ENCODE data around the gene CSRNP3.
"Not testable (repeated sequence)": the region's sequence is repeated elsewhere in the genome, so short reads cannot be mapped to it uniquely, and the experiment has no call there.

CSRNP3 gene

DNA sequence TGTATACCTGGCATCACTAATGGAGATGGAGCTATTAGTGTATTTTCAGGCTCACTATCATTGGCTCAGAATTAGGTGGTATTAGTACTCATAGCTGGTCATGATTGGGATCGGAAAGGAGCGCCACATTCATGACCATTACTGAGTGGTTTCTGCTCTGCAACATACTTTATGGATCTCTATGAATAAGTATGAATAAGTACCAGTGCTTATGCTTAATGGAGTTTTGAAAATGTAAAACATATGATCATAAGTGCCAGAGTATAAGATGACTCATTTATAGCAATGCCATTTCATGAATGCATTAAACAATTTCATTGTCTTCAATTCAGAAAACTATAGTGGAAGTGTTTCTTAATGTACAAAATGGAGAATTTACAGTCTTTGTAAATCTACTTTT lies 167.9 kb downstream of the CSRNP3 start:
- DNase-seq: no peak

DNA sequence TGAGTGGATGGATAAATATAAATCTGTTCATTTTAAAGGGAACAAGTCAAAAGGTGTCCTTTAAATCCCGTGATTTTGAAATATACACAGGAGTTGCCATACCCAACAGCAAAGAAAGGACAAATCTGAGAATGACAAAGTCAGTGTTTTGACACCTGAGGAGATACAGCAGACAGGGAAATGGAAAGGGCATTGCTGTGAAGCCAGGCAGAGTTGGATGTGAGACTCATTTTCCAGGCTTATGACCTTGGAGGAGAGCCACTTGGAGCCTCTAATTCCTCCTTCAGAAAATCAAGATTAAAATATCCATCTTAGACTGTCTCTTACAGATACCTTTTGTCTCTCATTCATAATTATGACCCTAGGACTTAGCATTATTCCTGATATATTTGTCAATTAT lies 170.0 kb downstream of the CSRNP3 start:
- no peak for DNase-seq

DNA sequence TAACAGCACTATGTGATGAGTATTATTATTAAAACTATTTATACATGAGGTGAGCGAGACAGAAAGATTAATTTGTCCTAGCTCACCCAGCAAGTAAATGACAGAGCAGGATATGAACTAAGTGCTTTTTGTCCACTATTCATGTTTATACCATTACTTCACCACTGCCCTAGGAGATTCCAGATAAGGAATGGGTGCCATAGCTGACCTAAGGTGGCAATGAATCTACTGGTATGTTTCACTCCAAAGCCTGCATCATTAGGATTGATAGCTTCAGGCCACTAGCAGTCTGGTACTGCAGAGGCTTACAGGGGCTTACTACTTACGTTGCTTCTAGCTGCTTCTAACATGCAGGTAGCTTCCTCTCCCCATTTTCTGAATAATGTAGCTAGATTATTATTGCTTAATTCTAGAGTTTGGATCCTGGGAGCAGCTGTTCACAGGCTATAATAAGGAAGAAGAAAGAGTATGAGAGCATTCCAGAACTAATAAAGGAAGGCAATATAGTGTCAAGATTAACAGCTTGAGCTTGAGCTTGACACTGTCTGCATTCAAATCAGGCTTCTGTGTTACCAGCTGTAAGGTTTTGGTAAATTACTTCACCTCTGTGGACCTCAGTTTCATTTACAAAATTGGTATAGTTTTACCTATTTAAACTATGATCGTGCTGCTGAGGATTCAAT lies 170.9 kb downstream of the CSRNP3 start:
- no peak for DNase-seq

DNA sequence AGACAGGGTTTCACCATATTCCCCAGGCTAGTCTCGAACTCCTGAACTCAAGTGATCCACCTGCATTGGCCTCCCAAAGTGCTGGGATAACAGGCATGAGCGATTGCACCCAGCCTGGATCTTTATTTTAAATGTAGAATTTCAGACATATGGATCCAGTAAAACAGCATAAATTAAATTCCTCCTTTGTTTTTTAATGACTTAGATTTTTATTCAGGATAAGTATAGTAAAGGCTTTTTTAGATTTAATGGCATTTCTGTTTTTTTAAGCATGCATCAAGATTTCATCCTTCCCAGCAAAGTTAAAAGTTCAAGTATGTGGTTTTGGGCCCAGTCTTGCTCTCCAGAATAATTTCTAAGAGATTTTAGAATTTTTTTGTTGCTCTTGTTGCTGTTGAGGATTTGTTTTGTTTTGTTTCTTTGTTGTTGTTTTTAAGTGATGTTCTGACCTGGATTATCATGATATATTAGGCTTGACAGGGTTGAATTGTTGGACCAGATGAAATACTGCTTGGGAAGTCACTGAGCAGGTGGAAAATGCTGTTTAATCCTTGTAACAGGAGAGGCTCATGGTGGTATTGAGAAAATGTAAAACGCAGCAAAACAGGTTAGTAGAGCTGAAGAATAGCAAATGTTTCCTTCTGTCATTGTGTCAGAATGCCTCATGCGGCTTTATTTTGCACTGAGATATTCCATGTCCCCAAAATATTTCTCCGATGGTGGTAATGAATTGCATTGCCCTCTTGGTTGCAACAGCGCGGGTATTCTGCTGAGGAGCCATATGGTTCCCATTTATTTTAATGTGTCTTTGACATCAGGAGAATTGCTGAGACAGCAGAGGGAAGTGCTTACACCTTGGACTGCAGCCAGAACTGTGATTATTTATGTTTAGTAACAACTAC lies 176.7 kb downstream of the CSRNP3 start:
- no peak for DNase-seq

- no peak for DNase-seq
Observed at GRCh38 chr2:165647409-165647808, 177.9 kb downstream of the CSRNP3 start.

GRCh38 chr2:165648801-165649200 lies 179.3 kb downstream of the CSRNP3 start:
- DNase-seq: no peak

GRCh38 chr2:165651233-165651632 lies 181.7 kb downstream of the CSRNP3 start:
- no peak for DNase-seq

- DNase-seq: no peak
Observed at GRCh38 chr2:165655661-165656060, 186.2 kb downstream of the CSRNP3 start.

- DNase-seq: no peak
Observed at GRCh38 chr2:165660361-165660760, 190.9 kb downstream of the CSRNP3 start.

GRCh38 chr2:165662720-165663119 lies 193.2 kb downstream of the CSRNP3 start:
- no peak for DNase-seq

DNA sequence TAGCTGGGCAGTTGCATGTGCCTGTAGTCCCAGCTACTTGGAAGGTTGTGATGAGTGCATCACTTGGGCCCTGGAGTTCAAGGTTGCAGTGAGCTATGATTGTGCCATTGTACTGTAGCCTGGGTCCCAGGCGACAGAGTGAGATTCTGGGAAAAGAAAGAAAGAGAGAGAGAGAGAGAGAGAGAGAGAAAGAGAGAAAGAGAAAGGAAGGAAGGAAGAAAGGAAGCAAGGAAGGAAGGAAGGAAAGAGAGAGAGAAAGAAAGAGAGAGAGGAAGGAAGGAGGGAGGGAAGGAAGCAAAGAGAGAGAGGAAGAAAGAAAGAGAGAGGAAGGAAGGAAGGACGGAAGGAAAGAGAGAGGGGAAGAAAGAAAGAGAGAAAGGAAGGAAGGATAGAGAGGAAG lies 196.1 kb downstream of the CSRNP3 start:
- no peak for DNase-seq

GRCh38 chr2:165666073-165666472 lies 196.6 kb downstream of the CSRNP3 start:
- not testable (repeated sequence) for DNase-seq

GRCh38 chr2:165666605-165667004 lies 197.1 kb downstream of the CSRNP3 start:
- no peak for DNase-seq

DNA sequence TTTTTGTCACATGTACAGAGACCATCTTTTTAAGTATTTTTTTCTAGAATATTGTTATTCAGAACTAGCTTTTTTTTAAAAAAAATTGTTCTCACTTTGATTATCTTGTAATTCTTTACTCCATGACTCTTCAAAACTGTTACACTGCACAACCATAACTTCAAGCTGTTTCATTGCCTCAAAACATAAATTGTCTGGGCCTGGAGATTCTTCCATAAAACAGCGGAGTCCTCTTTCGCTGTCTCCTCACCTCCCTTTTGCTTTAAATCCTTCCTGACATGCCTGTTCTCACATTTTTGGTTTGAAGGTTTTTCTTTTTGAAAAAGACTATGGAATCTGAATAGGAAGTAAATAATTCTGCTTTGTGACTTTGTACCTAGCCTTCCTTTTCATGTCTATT lies 197.9 kb downstream of the CSRNP3 start:
- DNase-seq: no peak

GRCh38 chr2:165674780-165675179 lies 205.3 kb downstream of the CSRNP3 start:
- no peak for DNase-seq

- DNase-seq: no peak
Observed at GRCh38 chr2:165675551-165675968, 206.1 kb downstream of the CSRNP3 start.

- DNase-seq: no peak
Observed at GRCh38 chr2:165678882-165679281, 209.4 kb downstream of the CSRNP3 start.

- no peak for DNase-seq
Observed at GRCh38 chr2:165679621-165680020, 210.1 kb downstream of the CSRNP3 start.

DNA sequence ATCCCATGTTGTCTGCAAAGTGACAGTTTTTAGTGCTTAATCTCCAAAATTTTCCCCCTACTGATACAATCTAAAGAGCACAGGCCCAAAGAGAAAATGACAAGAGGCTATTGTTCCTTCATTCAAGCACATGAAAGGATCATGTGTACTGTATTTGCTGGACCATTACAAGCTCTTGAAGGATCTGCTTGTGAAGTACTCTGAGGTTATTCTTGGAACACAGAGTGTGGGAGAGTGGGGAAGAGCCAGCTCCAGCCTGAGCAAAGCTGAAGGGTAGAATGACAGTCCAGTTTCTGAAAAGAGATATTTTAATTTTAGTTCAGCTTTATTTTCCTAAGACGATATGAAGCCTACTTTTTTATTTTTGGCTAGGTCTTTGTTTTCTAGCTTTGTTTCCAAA lies 212.3 kb downstream of the CSRNP3 start:
- DNase-seq: no peak

GRCh38 chr2:165682546-165682945 lies 213.0 kb downstream of the CSRNP3 start:
- no peak for DNase-seq

GRCh38 chr2:165686800-165687199 lies 217.3 kb downstream of the CSRNP3 start:
- DNase-seq: no peak

- no peak for DNase-seq
Observed at GRCh38 chr2:165687426-165688002, 218.0 kb downstream of the CSRNP3 start.

- DNase-seq: no peak
Observed at GRCh38 chr2:165691615-165692014, 222.1 kb downstream of the CSRNP3 start.

DNA sequence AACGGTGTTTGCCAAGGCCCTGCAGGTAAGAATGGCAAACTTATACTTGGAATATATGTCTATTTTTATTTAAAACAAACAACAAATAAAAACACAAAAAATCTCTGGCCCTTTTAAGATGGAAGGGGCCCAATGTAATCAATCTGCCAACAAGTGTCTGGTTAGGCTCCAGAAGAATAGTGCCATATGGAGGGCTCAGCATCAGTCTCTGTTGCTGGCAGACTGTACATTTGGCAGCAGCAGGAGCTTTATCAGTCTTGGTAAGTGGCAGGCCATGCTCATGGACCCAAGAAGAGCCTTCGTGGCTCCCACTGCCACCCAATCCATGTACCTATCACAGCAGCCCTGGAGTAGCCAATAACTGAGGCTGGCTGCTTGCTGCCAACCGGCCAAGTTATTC lies 223.4 kb downstream of the CSRNP3 start:
- DNase-seq: no peak

Measured in kidney glomerular epithelial cell (primary cell).